Esophagus mucosa (tissue), 1 donor: Measurements from ENCODE around the gene KCNQ1. TPM values are rescaled to one million over a fixed set of nuclear protein-coding genes. Genes with fewer than 3 reads are reported as not detected.

Source experiments
- ATAC-seq: fragments of 200-7000 bp; cut with Tn5 transposase; one replicate; pipeline ENCODE4 v1.9.1; 2020
- total RNA-seq: library from RNA; stranded (reverse); gene quantifications from one replicate; pipeline ENCODE4 v1.2.4, GENCODE V29; 2023
- donor health status: DM: yes; HTN: yes; CAD: no.

KCNQ1 gene, protein sequence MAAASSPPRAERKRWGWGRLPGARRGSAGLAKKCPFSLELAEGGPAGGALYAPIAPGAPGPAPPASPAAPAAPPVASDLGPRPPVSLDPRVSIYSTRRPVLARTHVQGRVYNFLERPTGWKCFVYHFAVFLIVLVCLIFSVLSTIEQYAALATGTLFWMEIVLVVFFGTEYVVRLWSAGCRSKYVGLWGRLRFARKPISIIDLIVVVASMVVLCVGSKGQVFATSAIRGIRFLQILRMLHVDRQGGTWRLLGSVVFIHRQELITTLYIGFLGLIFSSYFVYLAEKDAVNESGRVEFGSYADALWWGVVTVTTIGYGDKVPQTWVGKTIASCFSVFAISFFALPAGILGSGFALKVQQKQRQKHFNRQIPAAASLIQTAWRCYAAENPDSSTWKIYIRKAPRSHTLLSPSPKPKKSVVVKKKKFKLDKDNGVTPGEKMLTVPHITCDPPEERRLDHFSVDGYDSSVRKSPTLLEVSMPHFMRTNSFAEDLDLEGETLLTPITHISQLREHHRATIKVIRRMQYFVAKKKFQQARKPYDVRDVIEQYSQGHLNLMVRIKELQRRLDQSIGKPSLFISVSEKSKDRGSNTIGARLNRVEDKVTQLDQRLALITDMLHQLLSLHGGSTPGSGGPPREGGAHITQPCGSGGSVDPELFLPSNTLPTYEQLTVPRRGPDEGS
- total RNA-seq: 1.6 TPM

DNA sequence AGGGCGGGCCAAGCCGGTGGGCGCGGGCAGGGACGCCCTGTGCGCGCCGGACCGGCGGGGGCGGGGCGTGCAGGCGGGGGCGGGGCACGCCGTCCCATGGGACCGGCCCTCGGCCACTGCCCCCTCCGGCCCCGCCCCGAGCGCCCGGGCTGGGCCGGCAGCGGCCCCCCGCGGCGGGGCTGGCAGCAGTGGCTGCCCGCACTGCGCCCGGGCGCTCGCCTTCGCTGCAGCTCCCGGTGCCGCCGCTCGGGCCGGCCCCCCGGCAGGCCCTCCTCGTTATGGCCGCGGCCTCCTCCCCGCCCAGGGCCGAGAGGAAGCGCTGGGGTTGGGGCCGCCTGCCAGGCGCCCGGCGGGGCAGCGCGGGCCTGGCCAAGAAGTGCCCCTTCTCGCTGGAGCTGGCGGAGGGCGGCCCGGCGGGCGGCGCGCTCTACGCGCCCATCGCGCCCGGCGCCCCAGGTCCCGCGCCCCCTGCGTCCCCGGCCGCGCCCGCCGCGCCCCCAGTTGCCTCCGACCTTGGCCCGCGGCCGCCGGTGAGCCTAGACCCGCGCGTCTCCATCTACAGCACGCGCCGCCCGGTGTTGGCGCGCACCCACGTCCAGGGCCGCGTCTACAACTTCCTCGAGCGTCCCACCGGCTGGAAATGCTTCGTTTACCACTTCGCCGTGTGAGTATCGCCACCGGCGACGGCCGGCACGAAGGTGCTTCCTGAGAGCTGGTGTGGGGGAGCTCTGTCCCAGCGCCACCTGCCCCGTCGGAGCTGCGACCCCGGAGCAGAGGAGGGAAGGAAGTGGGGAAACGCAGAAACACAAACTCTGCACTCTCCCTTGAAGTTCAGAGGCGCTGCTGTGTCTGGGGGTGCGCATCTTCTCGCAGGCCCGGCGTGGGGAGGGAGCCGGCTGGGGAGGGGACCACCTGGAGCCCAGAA is at the start of gene KCNQ1:
KCNQ1 (plus strand) TSS at position 188 of the 925 bp plus-strand sequence; CDS start at position 279, 91 bp downstream.
- peak; percentile 74 for ATAC-seq

- ATAC-seq: no peak
These were observed 49.5 kb upstream of the KCNQ1 start for GRCh38 chr11:2395211-2395730.

GRCh38 chr11:2395856-2396255 is 49.0 kb upstream of the KCNQ1 start:
- ATAC-seq: no peak

DNA sequence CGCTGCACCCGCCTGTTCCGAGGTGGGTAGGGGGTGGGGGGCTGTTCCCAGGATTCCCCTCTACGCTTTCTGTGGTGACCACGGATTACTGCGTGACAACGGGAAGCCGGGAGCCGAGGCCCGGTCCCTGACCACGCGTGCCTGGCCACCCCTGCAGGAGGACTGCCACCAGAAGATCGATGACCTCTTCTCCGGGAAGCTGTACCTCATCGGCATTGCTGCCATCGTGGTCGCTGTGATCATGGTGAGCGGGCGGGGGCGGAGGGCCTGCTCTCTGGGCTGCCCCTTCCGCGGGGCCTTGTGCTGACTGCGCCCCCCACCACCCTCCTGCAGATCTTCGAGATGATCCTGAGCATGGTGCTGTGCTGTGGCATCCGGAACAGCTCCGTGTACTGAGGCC is 48.3 kb upstream of the KCNQ1 start:
- ATAC-seq: no peak

- no peak for ATAC-seq
These were observed 47.8 kb upstream of the KCNQ1 start for GRCh38 chr11:2397005-2397404.

DNA sequence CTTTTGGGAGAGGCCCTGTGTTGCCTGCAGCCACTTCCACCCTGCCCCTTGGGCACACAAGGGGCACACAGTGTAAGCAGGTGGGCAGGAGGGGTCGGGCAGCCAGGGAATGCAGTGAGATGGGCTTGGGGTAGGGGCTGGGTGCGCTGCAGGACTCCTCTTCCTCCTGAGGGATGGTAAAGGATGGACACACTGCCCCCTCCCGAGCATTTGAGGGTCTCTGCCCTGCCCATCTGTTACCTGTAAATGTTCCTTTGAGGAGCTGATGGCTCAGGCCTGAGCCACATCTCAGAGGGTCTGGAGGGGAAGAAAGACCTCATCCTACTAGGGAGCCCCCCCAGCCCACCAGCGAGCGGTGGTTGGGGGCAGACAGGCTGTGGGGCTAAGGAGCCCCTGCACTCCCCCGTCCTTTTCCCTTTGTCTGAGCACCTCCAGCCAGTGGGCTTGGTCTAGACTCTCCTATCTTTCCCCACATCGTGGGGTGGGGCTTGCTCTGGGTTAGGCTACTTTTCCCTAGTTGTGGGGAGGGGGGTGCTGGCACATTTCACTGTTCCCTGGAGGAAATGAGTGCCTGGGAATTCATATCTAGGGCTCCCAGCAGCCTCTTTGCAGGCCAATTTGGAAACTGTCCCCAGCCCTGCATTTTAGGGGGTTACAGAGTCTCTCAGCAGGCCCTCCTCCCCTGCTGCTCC is 46.0 kb upstream of the KCNQ1 start:
- no peak for ATAC-seq

- no peak for ATAC-seq
These were observed 45.2 kb upstream of the KCNQ1 start for GRCh38 chr11:2399488-2400068.

- peak; percentile 90 for ATAC-seq
These were observed 44.6 kb upstream of the KCNQ1 start, which contains the start of gene TSSC4 for GRCh38 chr11:2400069-2400761. TSS of gene TSSC4 (plus strand) at chr11:2400750. CDS start at chr11:2402634, 1,884 bp downstream.

- ATAC-seq: no peak
These were observed 43.9 kb upstream of the KCNQ1 start for GRCh38 chr11:2400762-2401435.

- peak; percentile 5 for ATAC-seq
These were observed 43.3 kb upstream of the KCNQ1 start for GRCh38 chr11:2401436-2401984.

GRCh38 chr11:2402106-2402505 is 42.7 kb upstream of the KCNQ1 start:
- ATAC-seq: no peak

GRCh38 chr11:2402890-2403645 is 41.7 kb upstream of the KCNQ1 start:
- no peak for ATAC-seq

DNA sequence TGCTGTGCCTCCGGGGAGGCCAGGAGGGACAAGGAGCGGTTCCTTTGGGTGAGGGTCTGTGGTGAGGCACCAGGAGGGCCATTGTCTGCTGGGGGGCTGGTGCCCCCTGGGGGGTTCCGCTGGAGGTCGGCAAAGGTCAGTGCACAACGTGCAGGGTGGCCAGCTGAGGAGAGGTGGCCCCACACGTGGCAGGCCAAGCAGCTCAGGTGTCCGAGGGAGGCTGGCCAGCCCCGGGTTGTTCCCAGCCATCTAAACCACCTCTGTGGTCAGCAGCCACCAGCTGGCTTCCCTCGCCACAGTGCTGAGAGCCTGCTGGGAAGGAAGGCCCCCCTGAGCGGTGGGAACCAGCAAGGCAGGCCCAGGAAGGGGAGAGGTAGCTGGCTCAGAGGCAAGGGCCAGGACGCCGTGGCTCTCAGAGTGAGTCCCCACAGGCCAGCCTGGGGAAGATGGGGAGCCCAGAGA is 40.0 kb upstream of the KCNQ1 start:
- no peak for ATAC-seq

DNA sequence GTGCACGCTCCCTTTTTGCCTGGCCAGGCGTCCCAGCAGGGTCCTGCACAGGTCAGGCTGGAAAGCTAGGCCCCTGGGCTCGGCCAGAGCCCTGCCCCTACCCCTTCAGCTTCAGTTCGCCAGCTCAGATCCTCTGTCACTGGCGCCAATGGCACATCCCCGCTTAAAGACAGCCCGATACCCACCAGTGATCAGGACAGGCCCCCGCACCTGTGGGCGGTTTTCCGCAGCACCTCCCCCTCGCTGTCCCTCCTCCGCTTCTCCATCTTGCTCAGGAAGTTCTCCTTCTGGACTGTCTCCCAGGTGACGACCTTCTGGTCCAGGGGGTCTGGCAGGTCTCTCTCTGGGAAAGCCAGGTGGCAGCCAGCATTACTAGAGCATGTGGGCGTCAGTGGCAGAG is 38.4 kb upstream of the KCNQ1 start:
- no peak for ATAC-seq

DNA sequence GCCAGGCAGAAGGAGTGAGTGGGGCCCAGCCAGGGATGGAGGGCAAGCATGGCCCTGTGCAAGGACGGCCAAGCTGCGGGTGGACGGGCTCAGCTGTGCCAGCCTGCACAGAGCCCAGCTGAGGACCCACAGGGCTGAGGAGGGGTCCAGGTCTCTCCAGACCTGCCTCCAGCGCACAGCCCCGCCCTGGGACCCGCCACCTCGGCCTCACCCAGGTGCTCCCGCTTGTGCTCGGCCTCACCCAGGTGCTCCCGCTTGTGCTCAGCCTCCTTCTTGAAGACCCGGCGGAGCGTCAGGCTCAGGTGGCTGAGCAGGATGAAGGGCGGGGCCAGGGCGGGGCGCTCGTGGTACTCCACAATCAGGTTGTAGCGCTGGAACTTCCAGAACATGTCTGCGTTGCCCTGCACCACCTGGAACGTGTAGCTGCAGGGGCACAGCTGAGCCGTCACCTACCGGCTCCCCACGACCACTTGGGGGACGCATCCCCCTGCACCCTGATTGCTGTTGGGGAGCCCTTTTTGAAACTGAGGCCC is 37.9 kb upstream of the KCNQ1 start:
- ATAC-seq: peak; percentile 45

- no peak for ATAC-seq
These were observed 36.1 kb upstream of the KCNQ1 start for GRCh38 chr11:2408671-2409070.

- no peak for ATAC-seq
These were observed 35.7 kb upstream of the KCNQ1 start for GRCh38 chr11:2409126-2409525.

DNA sequence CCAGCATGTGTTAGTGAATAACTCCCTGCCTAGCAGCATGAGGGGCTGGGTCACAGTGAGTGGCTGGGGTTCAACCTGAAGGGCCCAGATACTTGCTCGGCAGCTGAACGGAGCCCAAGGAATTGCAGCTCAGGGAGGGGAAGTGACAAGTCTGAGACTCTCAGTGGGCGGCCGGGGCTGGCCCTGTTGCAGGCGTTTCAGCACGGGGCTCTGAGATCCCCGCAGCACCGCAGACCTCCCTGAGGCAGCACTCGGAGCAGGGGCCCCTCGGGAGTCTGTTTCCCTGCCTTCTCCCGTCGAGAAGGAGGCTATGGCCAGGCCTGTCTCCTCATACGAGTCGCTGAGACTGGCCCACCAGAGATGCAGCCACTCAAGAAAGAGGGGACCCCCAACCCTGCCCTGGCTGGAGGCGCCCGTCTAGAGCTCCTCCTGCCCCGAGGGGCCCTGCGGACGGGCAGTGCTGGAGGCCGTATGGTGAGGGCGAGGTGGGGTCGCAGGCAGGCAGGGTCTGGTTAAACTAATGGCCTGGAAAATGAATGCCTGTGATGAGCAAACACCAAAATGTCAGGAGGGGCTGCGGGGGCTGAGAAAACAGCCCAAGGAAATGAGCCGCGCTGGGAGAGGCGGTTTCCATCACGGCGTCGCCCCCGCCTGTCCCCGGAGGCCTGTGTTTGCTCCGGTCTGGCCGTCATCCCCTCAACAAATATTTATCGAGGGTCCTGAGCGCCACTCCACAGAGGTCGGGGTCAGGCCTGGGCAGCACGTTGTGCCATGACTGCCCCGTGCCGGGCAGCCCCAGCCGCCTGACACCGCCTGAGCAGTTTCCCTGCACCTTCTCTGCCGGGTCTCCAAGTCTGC is 35.0 kb upstream of the KCNQ1 start:
- no peak for ATAC-seq
